WTC11 (cell line): ENCODE data around the gene DNPEP. TPM values are rescaled to one million over a fixed set of nuclear protein-coding genes. Genes with fewer than 3 reads are reported as not detected.

Source experiments
- ATAC-seq: fragments of 200-7000 bp; cut with Tn5 transposase; 2 replicates; pipeline ENCODE4 v1.10.0; 2021; ENCODE audit warnings: mild to moderate bottlenecking, moderate library complexity
- CTCF ChIA-PET: fragments of 300-600 bp; sonication (Branson Sonifier 250); formaldehyde crosslinking; loops from one replicate; lab custom pipeline; 2021; ENCODE audit warnings: antibody characterized with exemption; lab: Charles Lee
- POLR2A ChIA-PET: fragments of 350-600 bp; sonication (Branson Sonifier 250); formaldehyde crosslinking; loops from one replicate; lab custom pipeline; 2021; ENCODE audit warnings: antibody characterized with exemption; lab: Charles Lee
- DNase-seq: peaks from one replicate; pipeline ENCODE4 v3.0.0; 2021; ENCODE audit warnings: low spot score
- H3K27ac Mint-ChIP-seq: 2 replicates; pipeline ENCODE4 v1.8.0; 2021; ENCODE audit warnings: mixed read lengths
- H3K27me3 Mint-ChIP-seq: 2 replicates; pipeline ENCODE4 v1.8.0; 2021; ENCODE audit warnings: low read depth, mild to moderate bottlenecking, moderate library complexity, mixed read lengths
- H3K36me3 Mint-ChIP-seq: 2 replicates; pipeline ENCODE4 v1.8.0; 2021; ENCODE audit warnings: mixed read lengths
- H3K4me1 Mint-ChIP-seq: 2 replicates; pipeline ENCODE4 v1.8.0; 2022; ENCODE audit warnings: mixed read lengths
- H3K4me3 Mint-ChIP-seq: 2 replicates; pipeline ENCODE4 v1.8.0; 2021; ENCODE audit warnings: mild to moderate bottlenecking, moderate library complexity, mixed read lengths
- H3K9me3 Mint-ChIP-seq: 2 replicates; pipeline ENCODE4 v1.8.0; 2021; ENCODE audit warnings: mixed read lengths
- ATF1 ChIP-seq: sonication (generic); formaldehyde crosslinking; IDR thresholded peaks from 2 replicates; pipeline ENCODE4 v1.8.1; 2023; ENCODE audit warnings: mild to moderate bottlenecking, moderate library complexity, missing genetic modification reagents
- CREM ChIP-seq: sonication (generic); formaldehyde crosslinking; IDR thresholded peaks from 2 replicates; pipeline ENCODE4 v1.8.1; 2022; ENCODE audit warnings: mild to moderate bottlenecking, missing genetic modification reagents, moderate library complexity
- E2F1 ChIP-seq: sonication (generic); formaldehyde crosslinking; IDR thresholded peaks from 2 replicates; pipeline ENCODE4 v1.8.0; 2022; ENCODE audit warnings: mild to moderate bottlenecking, missing genetic modification reagents
- ESRRA ChIP-seq: sonication (generic); formaldehyde crosslinking; IDR thresholded peaks from 2 replicates; pipeline ENCODE4 v1.8.1; 2022; ENCODE audit warnings: mild to moderate bottlenecking, missing genetic modification reagents, borderline replicate concordance
- GRHL2 ChIP-seq: fragments of 250-450 bp; sonication (Bioruptor Pico); IDR thresholded peaks from 2 replicates; pipeline ENCODE4 v1.8.0; 2022; ENCODE audit warnings: mild to moderate bottlenecking, moderate library complexity; ENCODE audit not compliant: insufficient replicate concordance, severe bottlenecking
- MLX ChIP-seq: sonication (generic); formaldehyde crosslinking; IDR thresholded peaks from 2 replicates; pipeline ENCODE4 v1.8.1; 2023; ENCODE audit warnings: mild to moderate bottlenecking, missing genetic modification reagents, moderate library complexity
- MXD4 ChIP-seq: fragments of 250-450 bp; sonication (Bioruptor Pico); IDR thresholded peaks from 2 replicates; pipeline ENCODE4 v1.8.0; 2021; ENCODE audit warnings: mild to moderate bottlenecking, moderate library complexity, borderline replicate concordance
- NR3C1 ChIP-seq: sonication (generic); formaldehyde crosslinking; conservative IDR thresholded peaks from 2 replicates; pipeline ENCODE4 v1.8.1; 2023; ENCODE audit warnings: low read depth, mild to moderate bottlenecking, missing genetic modification reagents
- TEAD4 ChIP-seq: sonication (generic); formaldehyde crosslinking; IDR thresholded peaks from 2 replicates; pipeline ENCODE4 v1.8.0; 2022; ENCODE audit warnings: mild to moderate bottlenecking, missing genetic modification reagents
- USF2 ChIP-seq: sonication (generic); formaldehyde crosslinking; IDR thresholded peaks from 2 replicates; pipeline ENCODE4 v1.8.1; 2023; ENCODE audit warnings: mild to moderate bottlenecking, missing genetic modification reagents, moderate library complexity
- ZBTB43 ChIP-seq: sonication (generic); formaldehyde crosslinking; IDR thresholded peaks from 2 replicates; pipeline ENCODE4 v1.8.1; 2023; ENCODE audit warnings: mild to moderate bottlenecking, missing genetic modification reagents
- ZNF121 ChIP-seq: sonication (generic); formaldehyde crosslinking; IDR thresholded peaks from 2 replicates; pipeline ENCODE4 v1.8.0; 2023; ENCODE audit warnings: missing genetic modification reagents
- ZNF232 ChIP-seq: sonication (generic); formaldehyde crosslinking; IDR thresholded peaks from 2 replicates; pipeline ENCODE4 v1.8.0; 2022; ENCODE audit warnings: mild to moderate bottlenecking, missing genetic modification reagents
- ZNF317 ChIP-seq: sonication (generic); formaldehyde crosslinking; IDR thresholded peaks from 2 replicates; pipeline ENCODE4 v1.8.1; 2023; ENCODE audit warnings: low read depth, mild to moderate bottlenecking, moderate library complexity, missing genetic modification reagents, borderline replicate concordance
- ZNF416 ChIP-seq: fragments of 250-450 bp; sonication (Bioruptor Pico); IDR thresholded peaks from 2 replicates; pipeline ENCODE4 v1.9.0; 2021; ENCODE audit warnings: mild to moderate bottlenecking, inconsistent platforms
- total RNA-seq: library from RNA; stranded (reverse); gene quantifications from 3 replicates; pipeline ENCODE4 v1.2.3, GENCODE V29; 2021
- TF ChIP-seq, protein P1 (sequence below): fragments of 250-450 bp; sonication (Bioruptor Pico); IDR thresholded peaks from 2 replicates; pipeline ENCODE4 v1.9.0; 2021; ENCODE audit warnings: mild to moderate bottlenecking, borderline replicate concordance
- TF ChIP-seq, protein P2 (sequence below): sonication (generic); formaldehyde crosslinking; IDR thresholded peaks from 2 replicates; pipeline ENCODE4 v1.8.0; 2022; ENCODE audit warnings: mild to moderate bottlenecking, missing genetic modification reagents
- TF ChIP-seq, protein P3 (sequence below): fragments of 200-600 bp; IDR thresholded peaks from 2 replicates; pipeline ENCODE4 v1.8.0; 2022; ENCODE audit warnings: antibody characterized with exemption

The DNPEP gene
- total RNA-seq, 1 experiment from 2014 or later = 67.6 TPM

DNA sequence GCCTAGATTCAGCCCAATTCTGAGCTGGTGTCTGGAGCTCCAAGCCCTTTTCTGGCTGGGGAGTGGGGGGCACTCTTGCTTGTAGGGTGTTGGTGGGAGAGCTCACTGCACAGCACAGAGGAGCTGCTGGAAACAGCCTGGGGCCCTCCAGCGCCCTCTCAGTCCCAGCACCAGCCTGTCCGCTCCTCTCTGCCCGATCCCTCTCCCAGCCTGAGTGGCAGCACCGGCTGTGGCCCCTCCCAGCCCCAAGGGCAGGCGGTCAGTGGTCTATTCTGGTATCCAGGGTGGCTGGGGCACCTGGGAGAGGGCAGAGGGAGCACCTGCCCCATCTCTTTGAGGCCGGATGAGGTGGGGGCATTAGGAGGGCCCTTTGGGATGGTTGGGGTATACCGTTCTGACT is 17.2 kb upstream of the DNPEP start:
- TF ChIP-seq USF2 (CRISPR knock-in tag) (0 out of 2 replicates have a peak, but pooled peaks have one; percentile 4), ZNF121 (CRISPR knock-in tag) (no peak)
- TF ChIP-seq, all 79 proteins: peak for 1
- peaks cover 40% of the 10 kb centered on the region for H3K4me1 Mint-ChIP-seq
- POLR2A ChIA-PET = interaction anchor here (1.0 to 1.4 kb wide), 2 partner anchors 17 to 94 kb away, joined by 5 to 7 read pairs; partner anchors contain the start of genes DNPEP and GMPPA
- ATAC-seq (peak; percentile 84), DNase-seq (peak; percentile 65)
- no peaks in the 10 kb centered on the region for H3K9me3 Mint-ChIP-seq
- CTCF ChIA-PET = interaction anchor here (0.7 to 6.7 kb wide), 32 partner anchors 13 to 238 kb away, joined by 3 to 178 read pairs (median 15); partner anchors contain the start of genes DES, DNPEP, GMPPA and SPEG
- no peaks in the 10 kb centered on the region for H3K36me3 Mint-ChIP-seq
- no peaks in the 10 kb centered on the region; the same call in 1 of the 2 replicates for H3K27me3 Mint-ChIP-seq
- H3K4me3 Mint-ChIP-seq = no peak overlapping the region
- H3K27ac Mint-ChIP-seq = no peak overlapping the region

GRCh38 chr2:219404291-219404910 is 16.7 kb upstream of the DNPEP start:
- CTCF ChIA-PET = interaction anchor here (0.6 to 6.7 kb wide), 35 partner anchors 12 to 238 kb away, joined by 3 to 178 read pairs (median 13); partner anchors contain the start of genes ASIC4, DES, DNPEP and GMPPA
- ATAC-seq (peak; percentile 3; the same call in 1 of the 2 replicates), DNase-seq (no peak)
- H3K27me3 Mint-ChIP-seq = no peaks in the 10 kb centered on the region; the same call in 1 of the 2 replicates
- H3K4me3 Mint-ChIP-seq = no peak overlapping the region
- no peak overlapping the region for H3K27ac Mint-ChIP-seq
- H3K4me1 Mint-ChIP-seq = peaks cover 41% of the 10 kb centered on the region
- no peaks in the 10 kb centered on the region for H3K9me3 Mint-ChIP-seq
- TF ChIP-seq ZNF416 (CRISPR knock-in tag) (no peak), USF2 (CRISPR knock-in tag) (no peak), MLX (no peak), MXD4 (CRISPR knock-in tag) (no peak), CREM (CRISPR knock-in tag) (no peak), E2F1 (CRISPR knock-in tag) (no peak), ESRRA (CRISPR knock-in tag) (no peak), GRHL2 (CRISPR knock-in tag) (no peak), ATF1 (no peak), ZNF317 (CRISPR knock-in tag) (no peak), ZBTB43 (CRISPR knock-in tag) (no peak), NR3C1 (CRISPR knock-in tag) (no peak), ZNF232 (CRISPR knock-in tag) (no peak), TEAD4 (CRISPR knock-in tag) (no peak)
- TF ChIP-seq, protein P1, sequence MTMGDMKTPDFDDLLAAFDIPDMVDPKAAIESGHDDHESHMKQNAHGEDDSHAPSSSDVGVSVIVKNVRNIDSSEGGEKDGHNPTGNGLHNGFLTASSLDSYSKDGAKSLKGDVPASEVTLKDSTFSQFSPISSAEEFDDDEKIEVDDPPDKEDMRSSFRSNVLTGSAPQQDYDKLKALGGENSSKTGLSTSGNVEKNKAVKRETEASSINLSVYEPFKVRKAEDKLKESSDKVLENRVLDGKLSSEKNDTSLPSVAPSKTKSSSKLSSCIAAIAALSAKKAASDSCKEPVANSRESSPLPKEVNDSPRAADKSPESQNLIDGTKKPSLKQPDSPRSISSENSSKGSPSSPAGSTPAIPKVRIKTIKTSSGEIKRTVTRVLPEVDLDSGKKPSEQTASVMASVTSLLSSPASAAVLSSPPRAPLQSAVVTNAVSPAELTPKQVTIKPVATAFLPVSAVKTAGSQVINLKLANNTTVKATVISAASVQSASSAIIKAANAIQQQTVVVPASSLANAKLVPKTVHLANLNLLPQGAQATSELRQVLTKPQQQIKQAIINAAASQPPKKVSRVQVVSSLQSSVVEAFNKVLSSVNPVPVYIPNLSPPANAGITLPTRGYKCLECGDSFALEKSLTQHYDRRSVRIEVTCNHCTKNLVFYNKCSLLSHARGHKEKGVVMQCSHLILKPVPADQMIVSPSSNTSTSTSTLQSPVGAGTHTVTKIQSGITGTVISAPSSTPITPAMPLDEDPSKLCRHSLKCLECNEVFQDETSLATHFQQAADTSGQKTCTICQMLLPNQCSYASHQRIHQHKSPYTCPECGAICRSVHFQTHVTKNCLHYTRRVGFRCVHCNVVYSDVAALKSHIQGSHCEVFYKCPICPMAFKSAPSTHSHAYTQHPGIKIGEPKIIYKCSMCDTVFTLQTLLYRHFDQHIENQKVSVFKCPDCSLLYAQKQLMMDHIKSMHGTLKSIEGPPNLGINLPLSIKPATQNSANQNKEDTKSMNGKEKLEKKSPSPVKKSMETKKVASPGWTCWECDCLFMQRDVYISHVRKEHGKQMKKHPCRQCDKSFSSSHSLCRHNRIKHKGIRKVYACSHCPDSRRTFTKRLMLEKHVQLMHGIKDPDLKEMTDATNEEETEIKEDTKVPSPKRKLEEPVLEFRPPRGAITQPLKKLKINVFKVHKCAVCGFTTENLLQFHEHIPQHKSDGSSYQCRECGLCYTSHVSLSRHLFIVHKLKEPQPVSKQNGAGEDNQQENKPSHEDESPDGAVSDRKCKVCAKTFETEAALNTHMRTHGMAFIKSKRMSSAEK (CRISPR knock-in tag) = no peak
- TF ChIP-seq, protein P2, sequence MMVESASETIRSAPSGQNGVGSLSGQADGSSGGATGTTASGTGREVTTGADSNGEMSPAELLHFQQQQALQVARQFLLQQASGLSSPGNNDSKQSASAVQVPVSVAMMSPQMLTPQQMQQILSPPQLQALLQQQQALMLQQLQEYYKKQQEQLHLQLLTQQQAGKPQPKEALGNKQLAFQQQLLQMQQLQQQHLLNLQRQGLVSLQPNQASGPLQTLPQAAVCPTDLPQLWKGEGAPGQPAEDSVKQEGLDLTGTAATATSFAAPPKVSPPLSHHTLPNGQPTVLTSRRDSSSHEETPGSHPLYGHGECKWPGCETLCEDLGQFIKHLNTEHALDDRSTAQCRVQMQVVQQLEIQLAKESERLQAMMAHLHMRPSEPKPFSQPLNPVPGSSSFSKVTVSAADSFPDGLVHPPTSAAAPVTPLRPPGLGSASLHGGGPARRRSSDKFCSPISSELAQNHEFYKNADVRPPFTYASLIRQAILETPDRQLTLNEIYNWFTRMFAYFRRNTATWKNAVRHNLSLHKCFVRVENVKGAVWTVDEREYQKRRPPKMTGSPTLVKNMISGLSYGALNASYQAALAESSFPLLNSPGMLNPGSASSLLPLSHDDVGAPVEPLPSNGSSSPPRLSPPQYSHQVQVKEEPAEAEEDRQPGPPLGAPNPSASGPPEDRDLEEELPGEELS (CRISPR knock-in tag) = no peak
- TF ChIP-seq, protein P3, sequence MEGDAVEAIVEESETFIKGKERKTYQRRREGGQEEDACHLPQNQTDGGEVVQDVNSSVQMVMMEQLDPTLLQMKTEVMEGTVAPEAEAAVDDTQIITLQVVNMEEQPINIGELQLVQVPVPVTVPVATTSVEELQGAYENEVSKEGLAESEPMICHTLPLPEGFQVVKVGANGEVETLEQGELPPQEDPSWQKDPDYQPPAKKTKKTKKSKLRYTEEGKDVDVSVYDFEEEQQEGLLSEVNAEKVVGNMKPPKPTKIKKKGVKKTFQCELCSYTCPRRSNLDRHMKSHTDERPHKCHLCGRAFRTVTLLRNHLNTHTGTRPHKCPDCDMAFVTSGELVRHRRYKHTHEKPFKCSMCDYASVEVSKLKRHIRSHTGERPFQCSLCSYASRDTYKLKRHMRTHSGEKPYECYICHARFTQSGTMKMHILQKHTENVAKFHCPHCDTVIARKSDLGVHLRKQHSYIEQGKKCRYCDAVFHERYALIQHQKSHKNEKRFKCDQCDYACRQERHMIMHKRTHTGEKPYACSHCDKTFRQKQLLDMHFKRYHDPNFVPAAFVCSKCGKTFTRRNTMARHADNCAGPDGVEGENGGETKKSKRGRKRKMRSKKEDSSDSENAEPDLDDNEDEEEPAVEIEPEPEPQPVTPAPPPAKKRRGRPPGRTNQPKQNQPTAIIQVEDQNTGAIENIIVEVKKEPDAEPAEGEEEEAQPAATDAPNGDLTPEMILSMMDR = no peak
- H3K36me3 Mint-ChIP-seq = no peaks in the 10 kb centered on the region
- POLR2A ChIA-PET = interaction anchor here (1.0 to 1.4 kb wide), 2 partner anchors 17 to 94 kb away, joined by 5 to 7 read pairs; partner anchors contain the start of genes DNPEP and GMPPA
